PC-3 (cell line): ENCODE results near the gene KYAT1. TPM values are rescaled to one million over a fixed set of nuclear protein-coding genes. Genes with fewer than 3 reads are reported as not detected.

Source experiments
- ATAC-seq: fragments of 200-7000 bp; cut with Tn5 transposase; 2 replicates; pipeline ENCODE4 v1.9.1; 2020; ENCODE audit warnings: mild to moderate bottlenecking, moderate library complexity
- BruUV-seq: library from RNA; stranded (reverse); fragments of 400-500 nt; replicated peaks from 2 replicates; lab custom pipeline; 2021; lab: Mats Ljungman, UMichigan
- CTCF ChIA-PET: fragments of 300-600 bp; sonication (Branson Sonifier 250); formaldehyde crosslinking; loops from one replicate; lab custom pipeline; 2022; ENCODE audit warnings: antibody characterized with exemption; lab: Charles Lee
- POLR2A ChIA-PET: fragments of 300-600 bp; sonication (Branson Sonifier 250); formaldehyde crosslinking; loops from one replicate; lab custom pipeline; 2022; ENCODE audit warnings: antibody characterized with exemption; ENCODE audit not compliant: unreplicated experiment; lab: Charles Lee
- DNase-seq: peaks from one replicate; pipeline ENCODE4 v3.0.0-alpha.2; 2015
- H2AFZ ChIP-seq: fragments of 300-600 bp; sonication (generic); 2 replicates; pipeline ENCODE4 v1.6.0; 2016; ENCODE audit warnings: antibody characterized with exemption, low read length
- H3F3A ChIP-seq: fragments of 300-600 bp; sonication (generic); one replicate; pipeline ENCODE4 v1.6.0; 2017; ENCODE audit warnings: antibody characterized with exemption, low read length, control low read depth, mild to moderate bottlenecking; ENCODE audit not compliant: unreplicated experiment
- H3K27ac ChIP-seq: fragments of 300-600 bp; sonication (generic); 2 replicates; pipeline ENCODE4 v1.5.1; 2016; ENCODE audit warnings: mild to moderate bottlenecking, low read length
- H3K27me3 ChIP-seq: fragments of 300-600 bp; sonication (generic); 2 replicates; pipeline ENCODE4 v1.6.1; 2016; ENCODE audit warnings: low read length, mixed read lengths
- H3K36me3 ChIP-seq: fragments of 300-600 bp; sonication (generic); 2 replicates; pipeline ENCODE4 v1.6.1; 2016; ENCODE audit warnings: low read depth, mixed run types, low read length, mixed read lengths
- H3K4me1 ChIP-seq: fragments of 300-600 bp; sonication (generic); 2 replicates; pipeline ENCODE4 v1.5.1; 2016; ENCODE audit warnings: low read length; ENCODE audit not compliant: insufficient read depth
- H3K4me2 ChIP-seq: fragments of 300-600 bp; sonication (generic); 2 replicates; pipeline ENCODE4 v1.6.0; 2016; ENCODE audit warnings: low read length
- H3K4me3 ChIP-seq: fragments of 300-600 bp; sonication (generic); 2 replicates; pipeline ENCODE4 v1.5.1; 2016; ENCODE audit warnings: mild to moderate bottlenecking, low read length, mixed read lengths
- H3K79me2 ChIP-seq: fragments of 300-600 bp; sonication (generic); 2 replicates; pipeline ENCODE4 v1.6.1; 2017; ENCODE audit warnings: low read length, mixed read lengths
- H3K9ac ChIP-seq: fragments of 300-600 bp; sonication (generic); 2 replicates; pipeline ENCODE4 v1.6.0; 2016; ENCODE audit warnings: mild to moderate bottlenecking, low read length
- H3K9me2 ChIP-seq: fragments of 300-600 bp; sonication (generic); replicated peaks from 2 replicates; pipeline ENCODE4 v1.6.1; 2016; ENCODE audit warnings: mixed run types, low read length, mixed read lengths
- H3K9me3 ChIP-seq: fragments of 300-600 bp; sonication (generic); 2 replicates; pipeline ENCODE4 v1.6.1; 2016; ENCODE audit warnings: low read length, mixed read lengths
- H4K20me1 ChIP-seq: fragments of 300-600 bp; sonication (generic); 2 replicates; pipeline ENCODE4 v1.6.1; 2016; ENCODE audit warnings: low read length, mixed read lengths
- EZH2 ChIP-seq: fragments of 300-600 bp; sonication (generic); IDR thresholded peaks from one replicate; pipeline ENCODE4 v1.6.1; 2017; ENCODE audit warnings: antibody characterized with exemption, mild to moderate bottlenecking, low read length; ENCODE audit not compliant: unreplicated experiment
- EZH2phosphoT487 ChIP-seq: fragments of 300-600 bp; sonication (generic); IDR thresholded peaks from 2 replicates; pipeline ENCODE4 v1.6.1; 2018; ENCODE audit warnings: mild to moderate bottlenecking, antibody characterized with exemption, low read length, borderline replicate concordance
- intact Hi-C: fragments of 100-400 bp; cut with micrococcal nuclease; formaldehyde crosslinking; loops from 2 replicates; pipeline ENCODE4 v1.9.0; 2023
- total RNA-seq: library from RNA; depleted of rRNA; stranded (reverse); fragments of >200 nt; gene quantifications from 2 replicates; pipeline ENCODE4 v1.2.3, GENCODE V29; 2014
- TF ChIP-seq, protein P1 (sequence below): fragments of 300-600 bp; sonication (generic); conservative IDR thresholded peaks from 2 replicates; pipeline ENCODE4 v1.5.1; 2017; ENCODE audit warnings: antibody characterized with exemption, low read depth, mild to moderate bottlenecking, low read length

Gene KYAT1
- total RNA-seq, 1 experiment from 2014 or later = 7.4 TPM

GRCh38 chr9:128917151-128917849 lies 35.5 kb upstream of the KYAT1 start:
- H3K36me3 ChIP-seq = peaks cover 19% of the 10 kb centered on the region
- H3K27ac ChIP-seq = peak overlapping the region; percentile 75
- intact Hi-C loops = loop anchor here (5.0 kb wide), 1 partner anchor 35 kb away; the partner anchor contains the start of genes KYAT1 and LRRC8A
- no peaks in the 10 kb centered on the region for H3K27me3 ChIP-seq
- peak; percentile 78 for DNase-seq
- TF ChIP-seq EZH2 (no peak), EZH2phosphoT487 (no peak)
- TF ChIP-seq, protein P1, sequence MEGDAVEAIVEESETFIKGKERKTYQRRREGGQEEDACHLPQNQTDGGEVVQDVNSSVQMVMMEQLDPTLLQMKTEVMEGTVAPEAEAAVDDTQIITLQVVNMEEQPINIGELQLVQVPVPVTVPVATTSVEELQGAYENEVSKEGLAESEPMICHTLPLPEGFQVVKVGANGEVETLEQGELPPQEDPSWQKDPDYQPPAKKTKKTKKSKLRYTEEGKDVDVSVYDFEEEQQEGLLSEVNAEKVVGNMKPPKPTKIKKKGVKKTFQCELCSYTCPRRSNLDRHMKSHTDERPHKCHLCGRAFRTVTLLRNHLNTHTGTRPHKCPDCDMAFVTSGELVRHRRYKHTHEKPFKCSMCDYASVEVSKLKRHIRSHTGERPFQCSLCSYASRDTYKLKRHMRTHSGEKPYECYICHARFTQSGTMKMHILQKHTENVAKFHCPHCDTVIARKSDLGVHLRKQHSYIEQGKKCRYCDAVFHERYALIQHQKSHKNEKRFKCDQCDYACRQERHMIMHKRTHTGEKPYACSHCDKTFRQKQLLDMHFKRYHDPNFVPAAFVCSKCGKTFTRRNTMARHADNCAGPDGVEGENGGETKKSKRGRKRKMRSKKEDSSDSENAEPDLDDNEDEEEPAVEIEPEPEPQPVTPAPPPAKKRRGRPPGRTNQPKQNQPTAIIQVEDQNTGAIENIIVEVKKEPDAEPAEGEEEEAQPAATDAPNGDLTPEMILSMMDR = no peak
- H3F3A ChIP-seq = no peaks in the 10 kb centered on the region
- peak; percentile 41 for ATAC-seq
- TSS peak; percentile 10 for BruUV-seq
- H3K4me3 ChIP-seq = no peak overlapping the region
- H3K9me3 ChIP-seq = no peaks in the 10 kb centered on the region
- no peaks in the 10 kb centered on the region for H3K9me2 ChIP-seq
- no peak overlapping the region for H3K4me2 ChIP-seq
- H3K9ac ChIP-seq = 0 out of 2 replicates have a peak overlapping the region, but pooled peaks have one; percentile 38
- H3K4me1 ChIP-seq = peaks cover 38% of the 10 kb centered on the region
- H3K79me2 ChIP-seq = peaks cover 37% of the 10 kb centered on the region
- H2AFZ ChIP-seq = no peak overlapping the region
- CTCF ChIA-PET = interaction anchor here (0.7 kb wide), 1 partner anchor 99 kb away, joined by 3 read pairs; no protein-coding TSS in a partner anchor
- H4K20me1 ChIP-seq = no peaks in the 10 kb centered on the region
- POLR2A ChIA-PET = no interaction called here

- BruUV-seq = TSS peak; percentile 60
- Histone ChIP-seq H3K36me3 (peaks cover 19% of the 10 kb centered on the region), H3K9me3 (no peaks in the 10 kb centered on the region), H3K4me3 (no peak overlapping the region), H3K9me2 (no peaks in the 10 kb centered on the region), H3F3A (no peaks in the 10 kb centered on the region), H3K4me2 (no peak overlapping the region), H4K20me1 (no peaks in the 10 kb centered on the region), H3K79me2 (peaks cover 37% of the 10 kb centered on the region), H3K27me3 (no peaks in the 10 kb centered on the region), H3K9ac (peak overlapping the region; percentile 38; the same call in 1 of the 2 replicates), H2AFZ (no peak overlapping the region), H3K27ac (peak overlapping the region; percentile 75), H3K4me1 (peaks cover 43% of the 10 kb centered on the region)
- ChIA-PET CTCF (interaction anchor here (0.7 kb wide), 1 partner anchor 99 kb away, joined by 3 read pairs; no protein-coding TSS in a partner anchor), POLR2A (no interaction called here)
- intact Hi-C loops = loop anchor here (5.0 kb wide), 1 partner anchor 34 kb away; the partner anchor contains the start of genes KYAT1 and LRRC8A
- TF ChIP-seq EZH2 = no peak
- TF ChIP-seq, protein P1 = no peak
- TF ChIP-seq EZH2phosphoT487 = no peak
- ATAC-seq = no peak
- DNase-seq = no peak
Measured at GRCh38 chr9:128916745-128917144, 35.0 kb upstream of the KYAT1 start.

DNA sequence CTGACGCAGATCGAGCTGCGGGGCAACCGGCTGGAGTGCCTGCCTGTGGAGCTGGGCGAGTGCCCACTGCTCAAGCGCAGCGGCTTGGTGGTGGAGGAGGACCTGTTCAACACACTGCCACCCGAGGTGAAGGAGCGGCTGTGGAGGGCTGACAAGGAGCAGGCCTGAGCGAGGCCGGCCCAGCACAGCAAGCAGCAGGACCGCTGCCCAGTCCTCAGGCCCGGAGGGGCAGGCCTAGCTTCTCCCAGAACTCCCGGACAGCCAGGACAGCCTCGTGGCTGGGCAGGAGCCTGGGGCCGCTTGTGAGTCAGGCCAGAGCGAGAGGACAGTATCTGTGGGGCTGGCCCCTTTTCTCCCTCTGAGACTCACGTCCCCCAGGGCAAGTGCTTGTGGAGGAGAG lies 34.5 kb upstream of the KYAT1 start:
- H2AFZ ChIP-seq = no peak overlapping the region
- peak; percentile 33 for DNase-seq
- ATAC-seq = no peak
- H3K27me3 ChIP-seq = no peaks in the 10 kb centered on the region
- CTCF ChIA-PET = no interaction called here
- no peak overlapping the region for H3K4me3 ChIP-seq
- no TSS peak for BruUV-seq
- peaks cover 37% of the 10 kb centered on the region for H3K79me2 ChIP-seq
- H4K20me1 ChIP-seq = no peaks in the 10 kb centered on the region
- no peaks in the 10 kb centered on the region for H3F3A ChIP-seq
- H3K36me3 ChIP-seq = peaks cover 19% of the 10 kb centered on the region
- POLR2A ChIA-PET = no interaction called here
- peaks cover 49% of the 10 kb centered on the region for H3K4me1 ChIP-seq
- no peaks in the 10 kb centered on the region for H3K9me2 ChIP-seq
- TF ChIP-seq, protein P1 = no peak
- no peak for TF ChIP-seq EZH2phosphoT487
- TF ChIP-seq EZH2 = no peak
- no peak overlapping the region for H3K4me2 ChIP-seq
- H3K9ac ChIP-seq = no peak overlapping the region
- H3K9me3 ChIP-seq = no peaks in the 10 kb centered on the region
- intact Hi-C loops = loop anchor here (5.0 kb wide), 1 partner anchor 34 kb away; the partner anchor contains the start of genes KYAT1 and LRRC8A
- peak overlapping the region; percentile 75 for H3K27ac ChIP-seq
